Measurements from ENCODE around the gene CD244.

GRCh38 chr1:160876311-160876710, 13.6 kb upstream of the CD244 start:
- TF ChIP-seq, protein P1, sequence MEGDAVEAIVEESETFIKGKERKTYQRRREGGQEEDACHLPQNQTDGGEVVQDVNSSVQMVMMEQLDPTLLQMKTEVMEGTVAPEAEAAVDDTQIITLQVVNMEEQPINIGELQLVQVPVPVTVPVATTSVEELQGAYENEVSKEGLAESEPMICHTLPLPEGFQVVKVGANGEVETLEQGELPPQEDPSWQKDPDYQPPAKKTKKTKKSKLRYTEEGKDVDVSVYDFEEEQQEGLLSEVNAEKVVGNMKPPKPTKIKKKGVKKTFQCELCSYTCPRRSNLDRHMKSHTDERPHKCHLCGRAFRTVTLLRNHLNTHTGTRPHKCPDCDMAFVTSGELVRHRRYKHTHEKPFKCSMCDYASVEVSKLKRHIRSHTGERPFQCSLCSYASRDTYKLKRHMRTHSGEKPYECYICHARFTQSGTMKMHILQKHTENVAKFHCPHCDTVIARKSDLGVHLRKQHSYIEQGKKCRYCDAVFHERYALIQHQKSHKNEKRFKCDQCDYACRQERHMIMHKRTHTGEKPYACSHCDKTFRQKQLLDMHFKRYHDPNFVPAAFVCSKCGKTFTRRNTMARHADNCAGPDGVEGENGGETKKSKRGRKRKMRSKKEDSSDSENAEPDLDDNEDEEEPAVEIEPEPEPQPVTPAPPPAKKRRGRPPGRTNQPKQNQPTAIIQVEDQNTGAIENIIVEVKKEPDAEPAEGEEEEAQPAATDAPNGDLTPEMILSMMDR (conservative IDR thresholded peaks at IDR 0.05 in 1 of 2, IDR thresholded peaks at IDR 0.05 in 1 of 2; ENCODE audit: extremely low read depth in 1 of 2, insufficient read depth in 1 of 2, low read depth in 1 of 2, low read length in 2 of 2) = no peak
- no peak for TF ChIP-seq EZH2 (IDR thresholded peaks at IDR 0.05; ENCODE audit: borderline replicate concordance, low read length)
